HG03103 (cell line): ENCODE results near the gene CSHL1.

ENCODE experiments used
- ATAC-seq: cut with Tn5 transposase; IDR thresholded peaks from one replicate; pipeline ENCODE4 v1.9.1; 2021; ENCODE audit warnings: low read depth; ENCODE audit not compliant: unreplicated experiment

CSHL1 gene

GRCh38 chr17:63911041-63911635 is at the start of gene CSHL1:
Gene CSHL1 (minus strand): TSS chr17:63911258. CDS start chr17:63911196, 62 bp downstream.
- ATAC-seq, result no peak

DNA sequence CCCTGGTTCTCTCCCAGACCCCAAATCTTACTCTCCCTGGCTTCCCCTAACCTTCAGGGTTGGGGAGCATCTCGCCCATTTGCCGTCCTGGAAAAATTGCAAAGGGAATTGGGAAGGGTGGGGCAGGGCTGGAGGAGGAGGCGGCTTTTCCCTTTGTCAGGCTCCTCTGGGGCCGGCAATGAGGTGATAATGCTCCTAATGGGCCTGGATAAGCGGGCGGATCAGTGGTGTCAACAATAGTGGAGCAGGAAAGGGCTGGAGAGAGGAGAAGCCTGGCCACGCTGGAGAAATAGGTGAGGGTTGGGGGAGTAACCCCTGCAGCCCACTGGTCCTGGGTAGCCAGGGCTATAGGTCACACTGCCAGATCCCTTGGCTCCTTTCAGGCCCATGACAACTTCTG is 49.4 kb upstream of the CSHL1 start:
- no peak for ATAC-seq

DNA sequence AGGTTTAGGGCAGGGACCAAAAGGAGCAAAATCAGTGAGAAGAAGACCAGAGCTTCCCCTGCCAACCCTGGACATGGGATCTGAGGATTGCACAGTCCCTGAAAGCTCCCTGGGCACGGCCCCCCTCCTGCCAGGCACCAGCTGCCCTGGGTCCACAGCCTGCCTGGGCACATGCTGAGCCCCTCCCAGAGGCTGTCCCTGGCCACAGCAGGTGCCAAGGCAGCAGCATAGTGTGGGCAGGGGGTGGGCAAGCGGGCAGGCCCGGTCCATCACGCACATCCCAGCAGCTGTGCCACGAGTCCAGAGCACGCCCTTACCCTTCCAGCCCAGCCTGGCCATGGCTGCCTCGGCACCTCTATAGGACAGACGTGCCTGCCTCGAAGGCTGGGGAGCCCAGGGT is 48.9 kb upstream of the CSHL1 start:
- no peak for ATAC-seq

DNA sequence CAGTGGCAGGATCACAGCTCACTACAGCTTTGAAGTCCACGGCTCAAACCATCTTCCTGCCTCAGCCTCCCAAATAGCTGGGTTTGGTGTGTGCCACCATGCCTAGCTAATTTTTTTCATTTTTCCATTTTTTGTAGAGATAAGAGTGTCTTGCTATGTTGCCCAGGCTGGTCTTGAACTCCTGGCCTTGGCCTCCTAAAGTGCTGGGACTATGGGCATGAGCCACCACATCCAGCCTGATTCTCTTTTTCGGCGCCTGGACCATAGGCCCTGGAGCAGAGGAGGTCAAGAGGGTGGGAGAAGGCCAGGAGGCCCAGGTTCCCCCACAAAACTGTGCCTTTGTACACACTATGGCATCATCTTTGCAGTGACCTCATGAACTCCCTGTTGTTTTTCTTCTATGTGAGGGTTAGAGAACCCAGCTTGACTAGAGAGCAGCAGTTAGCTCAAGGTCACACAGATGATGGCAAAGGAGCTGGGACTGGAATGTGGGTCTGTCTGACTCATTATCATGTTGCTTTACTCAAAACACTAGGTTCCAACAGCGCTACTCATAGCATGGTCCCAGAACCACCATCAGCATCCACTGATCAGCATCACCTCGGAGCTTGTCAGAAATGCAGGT is 45.4 kb upstream of the CSHL1 start:
- no peak for ATAC-seq

DNA sequence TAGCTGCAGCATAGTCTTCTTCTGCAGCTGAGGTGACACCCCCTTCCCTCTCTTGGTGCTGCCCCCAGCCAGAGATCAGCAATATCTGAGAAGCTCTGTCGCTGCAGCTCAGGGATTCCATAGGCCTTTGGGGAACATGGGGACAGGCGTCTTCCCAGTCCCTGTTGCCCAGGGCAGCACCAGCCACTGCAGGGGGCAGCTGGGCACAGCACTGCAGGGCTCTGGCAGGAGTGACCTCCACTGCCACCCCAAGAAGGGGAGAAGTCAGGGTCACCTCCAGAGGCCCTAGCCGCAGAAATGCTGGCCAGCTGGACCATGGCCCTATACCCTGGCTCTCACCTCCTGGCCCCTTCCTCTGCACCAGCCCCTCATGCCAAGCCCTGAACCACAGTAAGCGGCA is 44.7 kb upstream of the CSHL1 start:
- ATAC-seq, result no peak

DNA sequence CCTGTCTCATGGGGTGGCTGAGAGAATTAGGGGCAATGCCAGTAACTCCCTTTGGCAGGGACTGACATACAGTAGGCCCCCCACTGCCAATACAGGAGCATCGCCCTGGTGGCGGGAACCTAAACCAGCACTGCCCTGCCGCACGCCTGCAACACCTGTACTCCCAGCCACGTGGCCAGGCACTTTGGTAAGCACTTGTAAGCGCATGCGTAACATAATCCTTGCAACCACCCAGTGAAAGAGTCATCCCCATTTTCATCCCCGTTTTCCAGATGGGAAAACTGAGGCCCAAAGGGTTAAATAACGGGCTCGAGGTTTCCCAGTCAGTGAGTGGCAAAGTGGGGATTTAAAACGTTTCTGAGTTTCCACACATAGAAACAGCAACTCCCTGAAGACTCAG is 44.2 kb upstream of the CSHL1 start:
- ATAC-seq, result no peak

- ATAC-seq, result no peak
Measured at GRCh38 chr17:63954402-63955063, 43.5 kb upstream of the CSHL1 start.

DNA sequence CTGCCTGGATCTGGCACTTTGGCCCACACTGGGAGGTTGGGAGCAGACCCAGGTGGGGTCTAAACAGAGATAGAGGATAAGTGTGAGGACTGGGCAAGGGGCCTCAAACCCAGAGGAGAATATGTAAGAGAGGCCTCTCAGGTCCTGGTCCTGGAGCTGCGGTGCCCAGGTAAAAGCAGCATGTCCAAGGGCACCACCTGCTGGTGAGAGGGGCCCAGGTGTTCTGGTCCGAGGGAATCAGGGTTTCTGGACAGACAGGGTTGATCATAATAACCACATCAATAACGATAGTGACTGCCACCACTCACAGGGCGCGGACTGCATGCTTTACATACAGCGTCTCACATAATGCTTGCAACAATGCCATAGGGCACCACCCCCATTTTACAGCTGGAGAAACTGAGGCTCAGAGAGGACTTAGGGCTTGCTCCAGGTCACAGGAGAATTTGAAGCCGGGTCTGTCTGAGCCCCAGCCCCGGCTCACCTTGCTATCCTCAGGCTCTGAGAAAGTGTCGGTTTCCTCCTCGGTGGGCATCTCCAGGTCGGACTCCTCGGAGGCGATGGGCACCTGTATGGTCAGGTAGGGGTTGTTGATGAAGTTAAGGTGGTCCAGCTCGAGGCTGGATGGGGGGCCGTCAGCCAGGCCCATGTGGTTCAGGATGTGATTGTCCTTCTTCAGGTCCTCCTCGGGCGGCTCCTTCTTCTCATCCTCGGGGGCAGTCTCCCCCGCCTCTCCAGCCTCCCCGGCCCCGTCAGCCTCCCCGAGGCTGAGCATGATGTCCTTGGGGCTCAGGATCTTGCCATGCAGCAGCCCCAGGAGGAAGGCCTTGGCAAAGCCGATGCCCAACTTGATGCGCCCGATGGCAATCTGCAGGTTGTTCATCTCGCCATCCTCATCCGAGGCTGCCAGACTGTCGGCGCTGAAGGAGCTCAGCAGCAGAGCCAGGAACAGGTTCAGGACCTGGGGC is 40.2 kb upstream of the CSHL1 start:
- no peak for ATAC-seq

- ATAC-seq, result no peak
Measured at GRCh38 chr17:63949576-63950250, 38.7 kb upstream of the CSHL1 start.

DNA sequence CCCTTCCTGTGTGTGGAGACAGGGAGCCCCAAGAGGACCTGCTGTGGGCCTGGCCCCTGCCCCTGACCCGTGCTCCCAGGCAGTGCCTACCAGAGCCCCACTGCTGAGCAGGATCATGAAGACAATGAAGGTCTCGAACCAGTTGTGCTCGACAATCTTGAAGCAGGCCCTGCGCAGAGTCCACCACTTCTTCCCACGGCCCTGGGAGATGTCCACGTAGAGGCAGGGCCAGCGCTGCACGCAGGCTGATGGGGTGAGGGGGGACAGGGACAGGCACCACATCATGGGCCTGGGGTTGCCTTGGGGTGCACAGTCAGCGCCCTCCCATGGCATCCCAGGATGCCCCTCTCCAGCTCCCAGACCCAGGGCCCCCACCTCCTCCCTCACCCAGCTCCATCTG is 37.5 kb upstream of the CSHL1 start:
- no peak for ATAC-seq

GRCh38 chr17:63947711-63948330 is 36.8 kb upstream of the CSHL1 start:
- ATAC-seq, result no peak

GRCh38 chr17:63946440-63947363 is 35.6 kb upstream of the CSHL1 start:
- ATAC-seq, result no peak

- no peak for ATAC-seq
Measured at GRCh38 chr17:63945784-63946439, 34.9 kb upstream of the CSHL1 start.

- no peak for ATAC-seq
Measured at GRCh38 chr17:63944736-63945499, 33.9 kb upstream of the CSHL1 start.

- no peak for ATAC-seq
Measured at GRCh38 chr17:63943745-63944144, 32.7 kb upstream of the CSHL1 start.

DNA sequence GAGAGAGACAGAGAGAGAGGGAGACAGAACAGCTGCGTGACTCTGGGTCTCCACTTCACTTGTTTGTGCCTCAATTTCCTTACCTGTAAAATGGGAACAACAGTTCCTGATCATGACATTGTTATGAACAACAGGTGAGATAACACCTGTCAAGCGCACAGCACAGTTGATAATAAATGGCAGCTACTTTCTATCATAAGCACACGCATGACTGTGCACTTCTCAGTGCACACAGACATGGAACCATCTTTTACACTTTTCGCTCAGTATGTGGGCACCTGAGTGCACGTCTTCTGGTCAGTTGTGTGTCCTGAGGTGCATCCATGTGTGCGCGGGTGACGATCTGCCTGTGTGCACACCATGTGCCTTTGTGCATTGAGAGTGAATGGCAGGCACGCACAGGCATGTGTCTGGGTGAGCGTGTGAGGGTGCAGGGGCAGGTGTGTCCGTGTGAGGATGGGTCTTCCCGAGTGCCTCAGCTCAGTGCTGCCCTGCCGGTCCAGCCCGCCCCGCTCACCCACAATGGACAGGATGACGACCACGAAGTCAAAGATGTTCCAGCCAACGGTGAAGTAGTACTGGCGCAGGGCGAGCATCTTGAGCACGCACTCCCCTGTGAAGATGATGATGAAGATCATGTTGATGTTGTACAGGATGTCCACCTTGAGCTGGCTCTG is 31.4 kb upstream of the CSHL1 start:
- no peak for ATAC-seq

DNA sequence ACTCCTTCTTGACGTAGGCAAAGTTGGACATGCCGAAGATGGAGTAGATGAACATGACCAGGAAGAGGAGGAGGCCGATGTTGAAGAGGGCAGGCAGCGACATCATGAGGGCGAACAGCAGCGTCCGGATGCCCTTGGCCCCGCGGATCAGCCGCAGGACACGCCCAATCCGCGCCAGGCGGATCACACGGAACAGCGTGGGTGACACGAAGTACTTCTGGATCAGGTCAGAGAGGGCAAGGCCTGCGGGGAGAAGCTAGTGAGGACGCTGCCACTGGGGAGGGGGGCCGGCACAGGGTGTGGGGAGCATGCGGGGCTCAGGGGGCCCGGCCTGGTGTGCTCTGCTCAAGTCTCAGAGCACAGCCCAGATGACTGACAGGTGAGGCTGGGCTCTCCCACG is 30.7 kb upstream of the CSHL1 start:
- no peak for ATAC-seq
